Transverse colon (tissue), 4 donors: ENCODE data around the gene PIH1D2. TPM values are rescaled to one million over a fixed set of nuclear protein-coding genes. Genes with fewer than 3 reads are reported as not detected.

Experiments
- DNase-seq: peaks from one replicate; pipeline ENCODE4 v3.0.0-alpha.2; 2019
- H3K27ac ChIP-seq, 4 donors: fragments of 200-600 bp; sonication (generic); 2 replicates each; pipeline ENCODE4 v1.5.1; 2016 to 2018; ENCODE audit warnings: inconsistent platforms in 4 of 4
- H3K27me3 ChIP-seq: fragments of 200-600 bp; sonication (generic); 2 replicates; pipeline ENCODE4 v1.5.1; 2017; ENCODE audit warnings: inconsistent platforms
- H3K36me3 ChIP-seq, 4 donors: fragments of 200-600 bp; sonication (generic); 2 replicates each; pipeline ENCODE4 v1.5.1; 2017 to 2019; ENCODE audit warnings: inconsistent platforms in 4 of 4
- H3K4me1 ChIP-seq, 4 donors: fragments of 200-600 bp; sonication (generic); 2 replicates each; pipeline ENCODE4 v1.5.1; 2017 to 2020; ENCODE audit warnings: inconsistent platforms in 4 of 4
- H3K4me3 ChIP-seq, 4 donors: fragments of 200-600 bp; sonication (generic); 1 replicate in 1 of 4; 2 replicates in 3 of 4; pipeline versions ENCODE4 v1.5.1 to v1.6.1; 2017 to 2019; ENCODE audit warnings: inconsistent platforms in 4 of 4
- H3K9me3 ChIP-seq, 2 donors: fragments of 200-600 bp; sonication (generic); 2 replicates each; pipeline ENCODE4 v1.5.1; 2017 to 2019; ENCODE audit warnings: inconsistent platforms in 2 of 2
- CTCF ChIP-seq, 5 experiments: fragments of 200-600 bp in 3 of 5; fragments of 450-650 bp in 2 of 5; sonication (generic) in 3 of 5; IDR thresholded peaks; 1 replicate in 2 of 5; 2 replicates in 3 of 5; pipeline ENCODE4 v1.5.1; 2016 to 2017; ENCODE audit warnings: antibody characterized with exemption in 5 of 5, inconsistent platforms in 3 of 5, mild to moderate bottlenecking in 2 of 5, moderate library complexity in 1 of 5
- EP300 ChIP-seq: sonication (generic); formaldehyde crosslinking; IDR thresholded peaks from one replicate; pipeline ENCODE4 v1.6.1; 2017; ENCODE audit warnings: antibody characterized with exemption, low read depth
- POLR2A ChIP-seq: fragments of 450-650 bp; IDR thresholded peaks from one replicate; pipeline ENCODE4 v1.6.1; 2016; ENCODE audit warnings: antibody characterized with exemption, mild to moderate bottlenecking, moderate library complexity
- POLR2AphosphoS5 ChIP-seq, 3 donors: sonication (generic); formaldehyde crosslinking; IDR thresholded peaks; one replicate each; pipeline ENCODE4 v1.6.1; 2016; ENCODE audit warnings: antibody characterized with exemption in 3 of 3
- WGBS, 2 donors: methylation state at CpG; one replicate each; pipeline ENCODE4 v1.1.5; 2018; ENCODE audit warnings: low coverage in 1 of 2; 5-methylcytosine and 5-hydroxymethylcytosine counted together
- in situ Hi-C, 4 donors: fragments of 200-750 bp; cut with MboI; loops; one replicate each; pipeline versions ENCODE4 v1.15.0 to v1.15.1; 2017; ENCODE audit warnings: low sequenced_read_pairs in 3 of 4, low pct_ligation_motif_present in 1 of 4, low pct_unique_long_range_greater_than_20kb in 1 of 4
- intact Hi-C: fragments of 100-400 bp; cut with DNase I; formaldehyde crosslinking; loops from one replicate; pipeline ENCODE4 v1.15.1; 2023; ENCODE audit warnings: low total_unique reads
- total RNA-seq, 4 donors: library from RNA; depleted of rRNA; stranded (reverse); fragments of >200 nt; gene quantifications; one replicate each; pipeline ENCODE4 v1.1.0, GENCODE V29; 2016

PIH1D2 gene
- total RNA-seq, 4 donors from 2014 or later: 0.68 to 372 (median 1.6) TPM; not detected in 1

- intact Hi-C loops (loop anchor here (5.0 kb wide), 1 partner anchor 1854 kb away; no protein-coding TSS in a partner anchor), in situ Hi-C loops (loop anchor here in 1 of 4 donors (10.0 to 25.0 kb wide), 2 partner anchors 211 to 474 kb away; partner anchors contain the start of genes ALG9, CFAP68, FDXACB1 and SIK2)
- no peaks in the 10 kb centered on the region for H3K9me3 ChIP-seq
- H3K4me3 ChIP-seq: peak overlapping the region; percentile 65 to 83 (median 74)
- peaks cover 0 to 53% (median 22%) of the 10 kb centered on the region in 4 donors for H3K36me3 ChIP-seq
- TF ChIP-seq POLR2A (no peak), CTCF (IDR thresholded peaks at IDR 0.05) (no peak), EP300 (no peak), POLR2AphosphoS5 (IDR thresholded peaks at IDR 0.05) (no peak)
- H3K27me3 ChIP-seq: no peaks in the 10 kb centered on the region
- peaks cover 22 to 36% (median 24%) of the 10 kb centered on the region in 4 donors for H3K4me1 ChIP-seq
- H3K27ac ChIP-seq: peak overlapping the region; percentile 80 to 84 (median 84)
- WGBS, 2 donors: 3 to 50% methylated on average over 1 to 19 of the region's 19 CpGs
- peak; percentile 37 for DNase-seq
Measured at GRCh38 chr11:112085822-112086421, 12.1 kb upstream of the PIH1D2 start.

GRCh38 chr11:112082729-112083128 is 8.9 kb upstream of the PIH1D2 start:
- TF ChIP-seq EP300: no peak
- Histone ChIP-seq H3K36me3 (peaks cover 0 to 60% (median 23%) of the 10 kb centered on the region in 4 donors), H3K4me3 (no peak overlapping the region), H3K4me1 (peaks cover 5 to 15% (median 13%) of the 10 kb centered on the region in 4 donors), H3K27ac (no peak overlapping the region), H3K9me3 (no peaks in the 10 kb centered on the region), H3K27me3 (no peaks in the 10 kb centered on the region)
- in situ Hi-C loops (loop anchor here in 1 of 4 donors (10.0 to 25.0 kb wide), 2 partner anchors 208 to 470 kb away; partner anchors contain the start of genes ALG9, CFAP68, FDXACB1 and SIK2), intact Hi-C loops (no loop called here)
- no peak for DNase-seq
- WGBS, 2 donors: 57 to 62% methylated on average over 4 of the region's 4 CpGs

- intact Hi-C loops: no loop called here
Measured at GRCh38 chr11:112062923-112063322, 10.9 kb downstream of the PIH1D2 start.

GRCh38 chr11:112058103-112058502 is 15.7 kb downstream of the PIH1D2 start:
- WGBS, 2 donors: 30 to 50% methylated on average over 1 of the region's 1 CpG
- intact Hi-C loops (no loop called here), in situ Hi-C loops (no loop called here)
- H3K4me1 ChIP-seq: no peaks in the 10 kb centered on the region
- H3K4me3 ChIP-seq: no peak overlapping the region
- no peaks in the 10 kb centered on the region for H3K9me3 ChIP-seq
- no peak for DNase-seq
- H3K27ac ChIP-seq: no peak overlapping the region
- H3K27me3 ChIP-seq: no peaks in the 10 kb centered on the region
- H3K36me3 ChIP-seq: peaks cover 0 to 47% (median 20%) of the 10 kb centered on the region in 4 donors
- TF ChIP-seq CTCF (IDR thresholded peaks at IDR 0.05): no peak
- TF ChIP-seq POLR2AphosphoS5 (IDR thresholded peaks at IDR 0.05): no peak
- no peak for TF ChIP-seq POLR2A
- no peak for TF ChIP-seq EP300

More at GRCh38 chr11:112062923-112063322, 10.9 kb downstream of the PIH1D2 start:
- no peak overlapping the region for H3K27ac ChIP-seq
- in situ Hi-C loops: no loop called here
- WGBS, 2 donors: 66 to 67% methylated on average over 1 of the region's 1 CpG
- H3K4me1 ChIP-seq: no peaks in the 10 kb centered on the region
- TF ChIP-seq EP300 (no peak), CTCF (IDR thresholded peaks at IDR 0.05) (no peak), POLR2A (no peak), POLR2AphosphoS5 (IDR thresholded peaks at IDR 0.05) (no peak)
- no peaks in the 10 kb centered on the region for H3K27me3 ChIP-seq
- no peak overlapping the region for H3K4me3 ChIP-seq
- H3K9me3 ChIP-seq: no peaks in the 10 kb centered on the region
- peaks cover 0 to 43% (median 14%) of the 10 kb centered on the region in 4 donors for H3K36me3 ChIP-seq
- DNase-seq: no peak
